Suprapubic skin (tissue), 4 donors: ENCODE data around the gene SMAD2. TPM values are rescaled to one million over a fixed set of nuclear protein-coding genes. Genes with fewer than 3 reads are reported as not detected.

Source experiments
- DNase-seq, 2 donors: peaks; one replicate each; pipeline ENCODE4 v3.0.0-alpha.2; 2019; ENCODE audit warnings: low spot score in 2 of 2
- H3K27ac ChIP-seq: fragments of 200-600 bp; sonication (generic); one replicate; pipeline ENCODE4 v1.5.1; 2019
- H3K27me3 ChIP-seq: fragments of 200-600 bp; sonication (generic); one replicate; pipeline ENCODE4 v1.5.1; 2019
- H3K36me3 ChIP-seq: fragments of 200-600 bp; sonication (generic); one replicate; pipeline ENCODE4 v1.5.1; 2019
- H3K4me1 ChIP-seq: fragments of 200-600 bp; sonication (generic); one replicate; pipeline ENCODE4 v1.5.1; 2019
- H3K4me3 ChIP-seq: fragments of 200-600 bp; sonication (generic); one replicate; pipeline ENCODE4 v1.5.1; 2019; ENCODE audit warnings: mild to moderate bottlenecking
- H3K9me3 ChIP-seq: fragments of 200-600 bp; sonication (generic); one replicate; pipeline ENCODE4 v1.5.1; 2019
- CTCF ChIP-seq, 2 donors: fragments of 200-600 bp in 1 of 2; fragments of 450-650 bp in 1 of 2; sonication (generic) in 1 of 2; IDR thresholded peaks; one replicate each; pipeline ENCODE4 v1.5.1; 2016 to 2019; ENCODE audit warnings: antibody characterized with exemption in 2 of 2, mild to moderate bottlenecking in 1 of 2, moderate library complexity in 1 of 2
- EP300 ChIP-seq: sonication (generic); formaldehyde crosslinking; IDR thresholded peaks from one replicate; pipeline ENCODE4 v1.6.1; 2017; ENCODE audit warnings: antibody characterized with exemption
- POLR2A ChIP-seq, 2 donors: fragments of 450-650 bp; IDR thresholded peaks; one replicate each; pipeline ENCODE4 v1.6.1; 2017; ENCODE audit warnings: antibody characterized with exemption in 2 of 2, mild to moderate bottlenecking in 2 of 2, moderate library complexity in 2 of 2
- POLR2AphosphoS5 ChIP-seq, 3 donors: sonication (generic); formaldehyde crosslinking; IDR thresholded peaks; one replicate each; pipeline ENCODE4 v1.6.1; 2017; ENCODE audit warnings: antibody characterized with exemption in 3 of 3
- WGBS: methylation state at CpG from one replicate; pipeline ENCODE4 v1.1.5; 2018; 5-methylcytosine and 5-hydroxymethylcytosine counted together
- total RNA-seq, 4 donors: library from RNA; depleted of rRNA; stranded (reverse); fragments of >200 nt; gene quantifications; one replicate each; pipeline ENCODE4 v1.1.0, GENCODE V29; 2016

Gene SMAD2
- total RNA-seq, 4 donors from 2014 or later: 47.5 to 75.9 (median 59.3) TPM

- WGBS: 64% methylated on average over 11 of the region's 11 CpGs
Observed at GRCh38 chr18:47798366-47798765, 132.1 kb downstream of the SMAD2 start.

GRCh38 chr18:47797126-47797525 lies 133.3 kb downstream of the SMAD2 start:
- Histone ChIP-seq H3K9me3 (no peaks in the 10 kb centered on the region), H3K27ac (no peak overlapping the region), H3K27me3 (peaks cover 6% of the 10 kb centered on the region), H3K36me3 (no peaks in the 10 kb centered on the region), H3K4me1 (no peaks in the 10 kb centered on the region), H3K4me3 (no peak overlapping the region)
- no peak for TF ChIP-seq EP300
- DNase-seq: no peak
- 91% methylated on average over 5 of the region's 5 CpGs for WGBS

More at GRCh38 chr18:47798366-47798765, 132.1 kb downstream of the SMAD2 start:
- no peak for TF ChIP-seq EP300
- TF ChIP-seq POLR2A (IDR thresholded peaks at IDR 0.05): no peak
- TF ChIP-seq POLR2AphosphoS5 (IDR thresholded peaks at IDR 0.05): no peak
- TF ChIP-seq CTCF (IDR thresholded peaks at IDR 0.05): no peak
- H3K27ac ChIP-seq: no peak overlapping the region
- no peaks in the 10 kb centered on the region for H3K4me1 ChIP-seq
- H3K36me3 ChIP-seq: no peaks in the 10 kb centered on the region
- DNase-seq: no peak
- no peaks in the 10 kb centered on the region for H3K9me3 ChIP-seq
- peaks cover 6% of the 10 kb centered on the region for H3K27me3 ChIP-seq
- H3K4me3 ChIP-seq: no peak overlapping the region

GRCh38 chr18:47795434-47795814 lies 135.0 kb downstream of the SMAD2 start:
- TF ChIP-seq POLR2A (IDR thresholded peaks at IDR 0.05): no peak
- TF ChIP-seq EP300: no peak
- TF ChIP-seq POLR2AphosphoS5 (IDR thresholded peaks at IDR 0.05): no peak
- no peak for TF ChIP-seq CTCF (IDR thresholded peaks at IDR 0.05)
- WGBS: 43% methylated on average over 7 of the region's 7 CpGs
- Histone ChIP-seq H3K4me1 (no peaks in the 10 kb centered on the region), H3K4me3 (no peak overlapping the region), H3K27me3 (peaks cover under 1% of the 10 kb centered on the region), H3K9me3 (no peaks in the 10 kb centered on the region), H3K36me3 (no peaks in the 10 kb centered on the region), H3K27ac (no peak overlapping the region)
- no peak for DNase-seq

GRCh38 chr18:47794725-47795433 lies 135.6 kb downstream of the SMAD2 start:
- H3K4me3 ChIP-seq: no peak overlapping the region
- WGBS: 35% methylated on average over 8 of the region's 14 CpGs
- DNase-seq: no peak
- no peaks in the 10 kb centered on the region for H3K27me3 ChIP-seq
- no peak overlapping the region for H3K27ac ChIP-seq
- H3K4me1 ChIP-seq: no peaks in the 10 kb centered on the region
- no peaks in the 10 kb centered on the region for H3K36me3 ChIP-seq
- TF ChIP-seq EP300: no peak
- no peaks in the 10 kb centered on the region for H3K9me3 ChIP-seq

GRCh38 chr18:47793609-47794008 lies 136.8 kb downstream of the SMAD2 start:
- DNase-seq: no peak
- no peaks in the 10 kb centered on the region for H3K9me3 ChIP-seq
- 89% methylated on average over 7 of the region's 7 CpGs for WGBS
- TF ChIP-seq EP300 (no peak), CTCF (IDR thresholded peaks at IDR 0.05) (no peak), POLR2A (IDR thresholded peaks at IDR 0.05) (no peak), POLR2AphosphoS5 (IDR thresholded peaks at IDR 0.05) (no peak)
- no peaks in the 10 kb centered on the region for H3K4me1 ChIP-seq
- no peak overlapping the region for H3K4me3 ChIP-seq
- no peaks in the 10 kb centered on the region for H3K36me3 ChIP-seq
- no peaks in the 10 kb centered on the region for H3K27me3 ChIP-seq
- H3K27ac ChIP-seq: no peak overlapping the region

GRCh38 chr18:47791461-47791985 lies 138.9 kb downstream of the SMAD2 start:
- H3K4me3 ChIP-seq: no peak overlapping the region
- no peaks in the 10 kb centered on the region for H3K27me3 ChIP-seq
- 75% methylated on average over 3 of the region's 4 CpGs for WGBS
- H3K4me1 ChIP-seq: no peaks in the 10 kb centered on the region
- no peaks in the 10 kb centered on the region for H3K9me3 ChIP-seq
- H3K27ac ChIP-seq: no peak overlapping the region
- TF ChIP-seq POLR2AphosphoS5 (IDR thresholded peaks at IDR 0.05): no peak
- TF ChIP-seq EP300: no peak
- TF ChIP-seq POLR2A (IDR thresholded peaks at IDR 0.05): no peak
- TF ChIP-seq CTCF (IDR thresholded peaks at IDR 0.05): no peak
- DNase-seq: no peak
- no peaks in the 10 kb centered on the region for H3K36me3 ChIP-seq
